Neural crest cell (in vitro differentiated cells): ENCODE data around the gene RRAGD. TPM values are rescaled to one million over a fixed set of nuclear protein-coding genes. Genes with fewer than 3 reads are reported as not detected.
A peak's percentile ranks its signal among the peaks of the same experiment; 100 is the strongest.

ENCODE experiments used
- DNase-seq: peaks from one replicate; pipeline ENCODE4 v3.0.0; 2021; ENCODE audit warnings: low read depth, mixed read lengths, low spot score
- H3K27ac Mint-ChIP-seq: one replicate; pipeline ENCODE4 v1.8.0; 2021; ENCODE audit warnings: mild to moderate bottlenecking, mixed read lengths; ENCODE audit not compliant: unreplicated experiment
- H3K27me3 Mint-ChIP-seq: 2 replicates; pipeline ENCODE4 v1.8.0; 2021; ENCODE audit warnings: low read depth, mild to moderate bottlenecking, mixed read lengths
- H3K36me3 Mint-ChIP-seq: 2 replicates; pipeline ENCODE4 v1.8.0; 2021; ENCODE audit warnings: low read depth, mild to moderate bottlenecking, mixed read lengths
- H3K4me1 Mint-ChIP-seq: 2 replicates; pipeline ENCODE4 v1.8.0; 2021; ENCODE audit warnings: mixed read lengths
- H3K4me3 Mint-ChIP-seq: one replicate; pipeline ENCODE4 v1.8.0; 2021; ENCODE audit warnings: mild to moderate bottlenecking, mixed read lengths
- H3K9me3 Mint-ChIP-seq: 2 replicates; pipeline ENCODE4 v1.8.0; 2021; ENCODE audit warnings: mixed read lengths
- total RNA-seq: library from RNA; stranded (reverse); gene quantifications from 2 replicates; pipeline ENCODE4 v1.2.1, GENCODE V29; 2021
- TF ChIP-seq, protein P1 (sequence below): fragments of 200-600 bp; sonication (generic); conservative IDR thresholded peaks from 2 replicates; pipeline ENCODE4 v1.5.0; 2021; ENCODE audit warnings: antibody characterized with exemption, mild to moderate bottlenecking

The RRAGD gene
- total RNA-seq, 1 donor from 2014 or later: 12.8 TPM

- peak overlapping the region; percentile 19 for H3K4me3 Mint-ChIP-seq
- H3K4me1 Mint-ChIP-seq: peaks cover 29% of the 10 kb centered on the region
- no peaks in the 10 kb centered on the region for H3K9me3 Mint-ChIP-seq
- no peak overlapping the region for H3K27ac Mint-ChIP-seq
- no peaks in the 10 kb centered on the region for H3K36me3 Mint-ChIP-seq
- H3K27me3 Mint-ChIP-seq: peaks cover 22% of the 10 kb centered on the region
- DNase-seq: no peak
- TF ChIP-seq, protein P1, sequence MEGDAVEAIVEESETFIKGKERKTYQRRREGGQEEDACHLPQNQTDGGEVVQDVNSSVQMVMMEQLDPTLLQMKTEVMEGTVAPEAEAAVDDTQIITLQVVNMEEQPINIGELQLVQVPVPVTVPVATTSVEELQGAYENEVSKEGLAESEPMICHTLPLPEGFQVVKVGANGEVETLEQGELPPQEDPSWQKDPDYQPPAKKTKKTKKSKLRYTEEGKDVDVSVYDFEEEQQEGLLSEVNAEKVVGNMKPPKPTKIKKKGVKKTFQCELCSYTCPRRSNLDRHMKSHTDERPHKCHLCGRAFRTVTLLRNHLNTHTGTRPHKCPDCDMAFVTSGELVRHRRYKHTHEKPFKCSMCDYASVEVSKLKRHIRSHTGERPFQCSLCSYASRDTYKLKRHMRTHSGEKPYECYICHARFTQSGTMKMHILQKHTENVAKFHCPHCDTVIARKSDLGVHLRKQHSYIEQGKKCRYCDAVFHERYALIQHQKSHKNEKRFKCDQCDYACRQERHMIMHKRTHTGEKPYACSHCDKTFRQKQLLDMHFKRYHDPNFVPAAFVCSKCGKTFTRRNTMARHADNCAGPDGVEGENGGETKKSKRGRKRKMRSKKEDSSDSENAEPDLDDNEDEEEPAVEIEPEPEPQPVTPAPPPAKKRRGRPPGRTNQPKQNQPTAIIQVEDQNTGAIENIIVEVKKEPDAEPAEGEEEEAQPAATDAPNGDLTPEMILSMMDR: no peak
Measured at GRCh38 chr6:89436226-89436625, 24.2 kb upstream of the RRAGD start.

- TF ChIP-seq, protein P1: no peak
- Mint-ChIP-seq H3K27ac (no peak overlapping the region), H3K4me3 (peak overlapping the region; percentile 91), H3K9me3 (no peaks in the 10 kb centered on the region), H3K4me1 (peaks cover 39% of the 10 kb centered on the region), H3K27me3 (peaks cover 22% of the 10 kb centered on the region), H3K36me3 (no peaks in the 10 kb centered on the region)
- no peak for DNase-seq
Measured at GRCh38 chr6:89434954-89435353, 22.9 kb upstream of the RRAGD start.

DNA sequence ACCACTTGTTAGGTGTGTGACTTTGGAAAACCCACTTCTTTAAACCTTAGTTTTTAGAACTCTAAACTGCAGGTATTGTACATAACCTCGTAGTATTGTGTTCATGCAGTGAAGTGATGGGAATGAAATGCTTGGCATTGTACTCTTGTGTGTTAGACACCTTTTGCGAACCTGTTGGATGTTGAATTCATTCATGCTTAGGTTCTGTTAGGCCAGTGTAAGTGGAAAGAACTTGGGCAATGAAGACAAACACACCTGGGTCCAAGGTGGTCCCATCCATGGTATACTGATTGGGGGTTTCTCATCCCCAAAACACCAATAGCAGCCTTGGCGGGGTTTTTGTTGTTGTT lies 22.1 kb upstream of the RRAGD start:
- H3K27me3 Mint-ChIP-seq: peaks cover 23% of the 10 kb centered on the region
- TF ChIP-seq, protein P1: no peak
- H3K36me3 Mint-ChIP-seq: no peaks in the 10 kb centered on the region
- H3K27ac Mint-ChIP-seq: no peak overlapping the region
- H3K9me3 Mint-ChIP-seq: peaks cover 1% of the 10 kb centered on the region
- H3K4me3 Mint-ChIP-seq: peak overlapping the region; percentile 91
- DNase-seq: no peak
- H3K4me1 Mint-ChIP-seq: peaks cover 40% of the 10 kb centered on the region

DNA sequence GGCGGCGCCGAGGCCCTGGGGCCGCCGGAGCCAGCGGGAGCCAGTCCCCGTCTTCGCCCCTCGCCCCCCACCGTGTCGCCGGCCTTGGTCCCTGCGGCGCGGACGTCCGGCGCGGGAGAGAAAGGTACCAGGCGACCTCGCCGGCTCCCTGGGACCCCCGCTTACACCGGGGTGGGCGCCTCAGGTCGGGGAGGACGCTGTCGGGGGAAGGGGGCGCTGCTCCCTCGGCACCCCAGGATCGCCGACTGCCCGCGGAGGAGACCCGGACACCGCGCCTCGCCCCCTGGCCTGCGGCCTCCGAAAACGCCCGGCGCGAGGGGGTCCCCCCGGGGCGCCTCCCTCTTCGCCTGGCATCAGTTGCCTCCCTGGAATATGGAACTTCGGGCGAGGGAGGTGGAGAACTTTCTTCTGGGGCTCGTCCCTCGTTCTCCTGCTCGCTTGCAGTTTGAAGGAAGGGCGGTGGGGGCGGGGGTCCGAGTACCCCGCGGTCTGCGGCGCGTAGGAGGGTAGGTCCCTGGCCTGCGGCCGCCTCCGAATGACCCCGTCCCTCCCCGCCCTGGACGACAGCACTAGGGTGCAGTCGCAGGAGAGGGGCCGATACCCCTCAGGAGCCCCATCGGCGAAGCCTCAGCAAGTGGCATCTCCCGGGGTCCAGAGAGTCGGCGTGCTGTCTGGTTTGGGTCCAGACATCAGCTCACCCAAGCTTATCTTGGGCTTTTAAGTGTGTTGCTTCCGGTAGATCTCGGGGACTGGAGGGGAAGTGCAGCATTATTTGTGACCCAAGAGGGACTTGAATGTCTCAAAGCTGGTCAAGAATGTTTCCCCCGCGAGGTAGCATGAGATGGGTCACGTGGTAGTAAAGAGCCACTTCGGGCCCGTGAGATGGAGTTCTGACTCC lies 21.4 kb upstream of the RRAGD start:
- Mint-ChIP-seq H3K27me3 (peaks cover 25% of the 10 kb centered on the region), H3K4me3 (peak overlapping the region; percentile 91)

DNA sequence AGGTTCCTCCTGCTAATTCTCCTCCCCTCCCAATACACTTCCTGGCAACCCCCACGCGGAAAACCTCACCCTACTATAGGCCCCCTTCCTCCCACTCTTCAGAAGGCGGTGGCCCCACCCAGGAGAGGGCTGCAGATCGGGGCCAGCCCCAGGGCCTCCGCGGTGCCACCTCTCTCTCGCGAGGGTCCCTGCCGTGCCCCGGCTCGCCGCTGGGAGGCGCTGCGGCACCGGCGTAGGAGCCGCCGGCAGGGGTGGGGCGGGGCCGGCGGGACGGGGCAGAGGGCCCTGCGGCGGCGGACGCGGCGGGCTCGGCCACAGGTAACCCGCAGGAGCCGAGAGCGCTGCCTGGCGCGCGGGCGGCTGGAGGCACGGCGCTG lies 20.8 kb upstream of the RRAGD start, which contains the start of gene ANKRD6:
Gene ANKRD6, plus strand, starts transcription at position 278 of the 377 bp plus-strand sequence. CDS start 133,825 bp downstream, outside the sequence.
- peak; percentile 87 for DNase-seq
- peaks cover 25% of the 10 kb centered on the region for H3K27me3 Mint-ChIP-seq
- no peak within 1 kb of the TSS for H3K27ac Mint-ChIP-seq
- H3K4me1 Mint-ChIP-seq: peaks cover 40% of the 10 kb centered on the region
- H3K9me3 Mint-ChIP-seq: peaks cover 3% of the 10 kb centered on the region
- TF ChIP-seq, protein P1: peak; percentile 93
- no peaks in the 10 kb centered on the region for H3K36me3 Mint-ChIP-seq
- H3K4me3 Mint-ChIP-seq: peak within 1 kb of the TSS; percentile 91

More for the DNA sequence above, 21.4 kb upstream of the RRAGD start:
- Mint-ChIP-seq H3K36me3 (no peaks in the 10 kb centered on the region), H3K27ac (no peak overlapping the region), H3K4me1 (peaks cover 40% of the 10 kb centered on the region), H3K9me3 (peaks cover 3% of the 10 kb centered on the region)
- no peak for DNase-seq
- TF ChIP-seq, protein P1: no peak
